T-helper 2 cell treated with Interferon-gamma antibody and Interleukin-4, amounts not matched to agents 5 μg/mL and 100 μg/mL, for 36 hours (primary cell): ENCODE results near the gene SLC47A2.

Experiments used
- DNase-seq: peaks from one replicate; pipeline ENCODE4 v3.0.0; 2021; ENCODE audit warnings: low spot score
- H3K27ac Mint-ChIP-seq: one replicate; pipeline ENCODE4 v1.8.0; 2021; ENCODE audit warnings: mild to moderate bottlenecking, mixed read lengths
- H3K27me3 Mint-ChIP-seq: one replicate; pipeline ENCODE4 v1.8.0; 2021; ENCODE audit warnings: low read depth, mixed read lengths
- H3K36me3 Mint-ChIP-seq: one replicate; pipeline ENCODE4 v1.8.0; 2021; ENCODE audit warnings: low read depth, mixed read lengths
- H3K4me1 Mint-ChIP-seq: one replicate; pipeline ENCODE4 v1.8.0; 2021; ENCODE audit warnings: low read depth, mixed read lengths
- H3K4me3 Mint-ChIP-seq: one replicate; pipeline ENCODE4 v1.8.0; 2022; ENCODE audit warnings: mild to moderate bottlenecking, moderate library complexity, mixed read lengths
- H3K9me3 Mint-ChIP-seq: one replicate; pipeline ENCODE4 v1.8.0; 2021; ENCODE audit warnings: mixed read lengths

The SLC47A2 gene

GRCh38 chr17:19741832-19742457 is 25.6 kb upstream of the SLC47A2 start:
- Mint-ChIP-seq H3K27ac (no peak overlapping the region), H3K4me3 (no peak overlapping the region), H3K4me1 (no peaks in the 10 kb centered on the region), H3K27me3 (no peaks in the 10 kb centered on the region), H3K36me3 (no peaks in the 10 kb centered on the region), H3K9me3 (no peaks in the 10 kb centered on the region)
- DNase-seq: no peak

GRCh38 chr17:19740933-19741332 is 24.5 kb upstream of the SLC47A2 start:
- Mint-ChIP-seq H3K4me1 (no peaks in the 10 kb centered on the region), H3K9me3 (no peaks in the 10 kb centered on the region), H3K4me3 (no peak overlapping the region), H3K27me3 (no peaks in the 10 kb centered on the region), H3K27ac (no peak overlapping the region), H3K36me3 (no peaks in the 10 kb centered on the region)
- no peak for DNase-seq

GRCh38 chr17:19739241-19740201 is 23.1 kb upstream of the SLC47A2 start:
- no peaks in the 10 kb centered on the region for H3K36me3 Mint-ChIP-seq
- peaks cover 2% of the 10 kb centered on the region for H3K27me3 Mint-ChIP-seq
- H3K27ac Mint-ChIP-seq: no peak overlapping the region
- no peak overlapping the region for H3K4me3 Mint-ChIP-seq
- no peaks in the 10 kb centered on the region for H3K4me1 Mint-ChIP-seq
- no peak for DNase-seq
- H3K9me3 Mint-ChIP-seq: no peaks in the 10 kb centered on the region

- Mint-ChIP-seq H3K4me3 (no peak overlapping the region), H3K4me1 (no peaks in the 10 kb centered on the region), H3K36me3 (no peaks in the 10 kb centered on the region), H3K9me3 (no peaks in the 10 kb centered on the region), H3K27me3 (peaks cover 2% of the 10 kb centered on the region), H3K27ac (no peak overlapping the region)
- no peak for DNase-seq
Observed at GRCh38 chr17:19738757-19739156, 22.4 kb upstream of the SLC47A2 start.

GRCh38 chr17:19738073-19738449 is 21.7 kb upstream of the SLC47A2 start:
- H3K36me3 Mint-ChIP-seq: no peaks in the 10 kb centered on the region
- H3K9me3 Mint-ChIP-seq: no peaks in the 10 kb centered on the region
- no peak for DNase-seq
- peaks cover 2% of the 10 kb centered on the region for H3K27me3 Mint-ChIP-seq
- H3K4me3 Mint-ChIP-seq: no peak overlapping the region
- no peak overlapping the region for H3K27ac Mint-ChIP-seq
- H3K4me1 Mint-ChIP-seq: no peaks in the 10 kb centered on the region

- Mint-ChIP-seq H3K27ac (no peak overlapping the region), H3K27me3 (peaks cover 2% of the 10 kb centered on the region), H3K9me3 (no peaks in the 10 kb centered on the region), H3K4me1 (no peaks in the 10 kb centered on the region), H3K36me3 (no peaks in the 10 kb centered on the region), H3K4me3 (no peak overlapping the region)
- no peak for DNase-seq
Observed at GRCh38 chr17:19737305-19738072, 21.1 kb upstream of the SLC47A2 start.

GRCh38 chr17:19736071-19736470 is 19.7 kb upstream of the SLC47A2 start:
- DNase-seq: no peak
- Mint-ChIP-seq H3K27me3 (peaks cover 2% of the 10 kb centered on the region), H3K27ac (no peak overlapping the region), H3K36me3 (no peaks in the 10 kb centered on the region), H3K9me3 (no peaks in the 10 kb centered on the region), H3K4me1 (no peaks in the 10 kb centered on the region), H3K4me3 (no peak overlapping the region)

- Mint-ChIP-seq H3K4me1 (no peaks in the 10 kb centered on the region), H3K4me3 (no peak overlapping the region), H3K9me3 (no peaks in the 10 kb centered on the region), H3K36me3 (no peaks in the 10 kb centered on the region), H3K27me3 (peaks cover 2% of the 10 kb centered on the region), H3K27ac (no peak overlapping the region)
- no peak for DNase-seq
Observed at GRCh38 chr17:19733953-19734526, 17.7 kb upstream of the SLC47A2 start.

GRCh38 chr17:19731626-19732025 is 15.2 kb upstream of the SLC47A2 start:
- Mint-ChIP-seq H3K36me3 (no peaks in the 10 kb centered on the region), H3K27ac (no peak overlapping the region), H3K27me3 (peaks cover 2% of the 10 kb centered on the region), H3K4me1 (no peaks in the 10 kb centered on the region), H3K4me3 (no peak overlapping the region), H3K9me3 (no peaks in the 10 kb centered on the region)
- DNase-seq: no peak

GRCh38 chr17:19730843-19731242 is 14.5 kb upstream of the SLC47A2 start:
- Mint-ChIP-seq H3K4me1 (no peaks in the 10 kb centered on the region), H3K4me3 (no peak overlapping the region), H3K27me3 (peaks cover 2% of the 10 kb centered on the region), H3K9me3 (no peaks in the 10 kb centered on the region), H3K36me3 (no peaks in the 10 kb centered on the region), H3K27ac (no peak overlapping the region)
- DNase-seq: no peak

- peaks cover 3% of the 10 kb centered on the region for H3K4me1 Mint-ChIP-seq
- H3K36me3 Mint-ChIP-seq: no peaks in the 10 kb centered on the region
- H3K27me3 Mint-ChIP-seq: peaks cover 6% of the 10 kb centered on the region
- H3K9me3 Mint-ChIP-seq: no peaks in the 10 kb centered on the region
- no peak overlapping the region for H3K27ac Mint-ChIP-seq
- no peak for DNase-seq
- no peak overlapping the region for H3K4me3 Mint-ChIP-seq
Observed at GRCh38 chr17:19729900-19730299, 13.5 kb upstream of the SLC47A2 start.

- H3K4me3 Mint-ChIP-seq: no peak overlapping the region
- H3K36me3 Mint-ChIP-seq: no peaks in the 10 kb centered on the region
- H3K4me1 Mint-ChIP-seq: peaks cover 3% of the 10 kb centered on the region
- no peak for DNase-seq
- H3K27ac Mint-ChIP-seq: no peak overlapping the region
- H3K9me3 Mint-ChIP-seq: no peaks in the 10 kb centered on the region
- peaks cover 6% of the 10 kb centered on the region for H3K27me3 Mint-ChIP-seq
Observed at GRCh38 chr17:19728084-19728495, 11.7 kb upstream of the SLC47A2 start.

GRCh38 chr17:19727501-19728078 is 11.2 kb upstream of the SLC47A2 start:
- no peak overlapping the region for H3K27ac Mint-ChIP-seq
- no peaks in the 10 kb centered on the region for H3K9me3 Mint-ChIP-seq
- H3K36me3 Mint-ChIP-seq: no peaks in the 10 kb centered on the region
- no peak overlapping the region for H3K4me3 Mint-ChIP-seq
- peaks cover 6% of the 10 kb centered on the region for H3K27me3 Mint-ChIP-seq
- DNase-seq: no peak
- H3K4me1 Mint-ChIP-seq: peaks cover 3% of the 10 kb centered on the region
